ENCODE results near the gene BCAT1.

DNA sequence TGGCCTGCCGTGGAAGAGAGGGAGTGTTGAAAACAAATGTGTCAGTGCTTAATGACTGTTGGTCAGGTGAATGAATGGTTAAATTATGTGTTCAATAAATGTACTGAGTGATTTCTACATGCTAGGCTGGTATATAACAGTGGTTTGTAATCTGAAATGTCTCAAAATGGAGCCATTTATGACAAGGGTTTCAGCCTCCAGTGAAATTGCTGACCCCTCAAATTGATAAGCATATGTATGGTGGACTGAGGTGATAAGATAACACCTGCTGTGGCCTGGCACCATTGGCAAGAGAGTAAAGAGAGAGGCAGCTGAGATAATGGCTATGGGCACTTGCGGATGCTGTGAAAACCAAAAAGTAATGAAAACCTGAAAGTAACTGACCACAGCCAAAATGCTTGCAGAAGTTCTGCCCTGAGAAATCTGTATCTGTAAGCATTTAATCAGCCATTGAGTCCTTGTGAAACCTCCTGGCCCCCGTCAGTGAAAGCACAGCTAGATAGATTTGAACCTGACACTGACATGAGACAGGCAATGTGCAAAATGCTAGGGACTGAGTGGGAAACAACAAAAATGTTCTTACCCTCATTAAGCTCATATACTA, 1.4 kb upstream of the BCAT1 start:
- TF ChIP-seq POLR2A (IDR thresholded peaks at IDR 0.05; ENCODE audit: low read depth, low read length) (no peak), MYC (IDR thresholded peaks at IDR 0.05; ENCODE audit: low read depth, low read length) (no peak), POLR2AphosphoS5 (IDR thresholded peaks at IDR 0.05; ENCODE audit: insufficient read depth, low read depth, low read length) (no peak)
- TF ChIP-seq, protein P1, sequence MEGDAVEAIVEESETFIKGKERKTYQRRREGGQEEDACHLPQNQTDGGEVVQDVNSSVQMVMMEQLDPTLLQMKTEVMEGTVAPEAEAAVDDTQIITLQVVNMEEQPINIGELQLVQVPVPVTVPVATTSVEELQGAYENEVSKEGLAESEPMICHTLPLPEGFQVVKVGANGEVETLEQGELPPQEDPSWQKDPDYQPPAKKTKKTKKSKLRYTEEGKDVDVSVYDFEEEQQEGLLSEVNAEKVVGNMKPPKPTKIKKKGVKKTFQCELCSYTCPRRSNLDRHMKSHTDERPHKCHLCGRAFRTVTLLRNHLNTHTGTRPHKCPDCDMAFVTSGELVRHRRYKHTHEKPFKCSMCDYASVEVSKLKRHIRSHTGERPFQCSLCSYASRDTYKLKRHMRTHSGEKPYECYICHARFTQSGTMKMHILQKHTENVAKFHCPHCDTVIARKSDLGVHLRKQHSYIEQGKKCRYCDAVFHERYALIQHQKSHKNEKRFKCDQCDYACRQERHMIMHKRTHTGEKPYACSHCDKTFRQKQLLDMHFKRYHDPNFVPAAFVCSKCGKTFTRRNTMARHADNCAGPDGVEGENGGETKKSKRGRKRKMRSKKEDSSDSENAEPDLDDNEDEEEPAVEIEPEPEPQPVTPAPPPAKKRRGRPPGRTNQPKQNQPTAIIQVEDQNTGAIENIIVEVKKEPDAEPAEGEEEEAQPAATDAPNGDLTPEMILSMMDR (IDR thresholded peaks at IDR 0.05; ENCODE audit: extremely low read depth in 1 of 2, insufficient read depth in 1 of 2, low read depth in 1 of 2, low read length in 2 of 2) = no peak
- TF ChIP-seq, protein P2, sequence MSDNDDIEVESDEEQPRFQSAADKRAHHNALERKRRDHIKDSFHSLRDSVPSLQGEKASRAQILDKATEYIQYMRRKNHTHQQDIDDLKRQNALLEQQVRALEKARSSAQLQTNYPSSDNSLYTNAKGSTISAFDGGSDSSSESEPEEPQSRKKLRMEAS (IDR thresholded peaks at IDR 0.05; ENCODE audit: insufficient read depth, insufficient read length) = no peak
